GM18951 (cell line): ENCODE data around the gene ACER3.
"Not testable (repeated sequence)": the region's sequence is repeated elsewhere in the genome, so short reads cannot be mapped to it uniquely, and the experiment has no call there.

Source experiments
- POLR2A ChIP-seq: IDR thresholded peaks from 4 replicates; pipeline ENCODE4 v1.6.1; 2011; ENCODE audit warnings: mild to moderate bottlenecking; ENCODE audit not compliant: insufficient read length, insufficient read depth; ENCODE audit errors: extremely low read depth
- in situ Hi-C: fragments of 300-500 bp; cut with MboI; formaldehyde crosslinking; loops from one replicate; pipeline ENCODE4 v1.12.0; 2022; ENCODE audit warnings: low sequenced_read_pairs, mixed read lengths, inconsistent platforms; ENCODE audit not compliant: unreplicated experiment

The ACER3 gene

DNA sequence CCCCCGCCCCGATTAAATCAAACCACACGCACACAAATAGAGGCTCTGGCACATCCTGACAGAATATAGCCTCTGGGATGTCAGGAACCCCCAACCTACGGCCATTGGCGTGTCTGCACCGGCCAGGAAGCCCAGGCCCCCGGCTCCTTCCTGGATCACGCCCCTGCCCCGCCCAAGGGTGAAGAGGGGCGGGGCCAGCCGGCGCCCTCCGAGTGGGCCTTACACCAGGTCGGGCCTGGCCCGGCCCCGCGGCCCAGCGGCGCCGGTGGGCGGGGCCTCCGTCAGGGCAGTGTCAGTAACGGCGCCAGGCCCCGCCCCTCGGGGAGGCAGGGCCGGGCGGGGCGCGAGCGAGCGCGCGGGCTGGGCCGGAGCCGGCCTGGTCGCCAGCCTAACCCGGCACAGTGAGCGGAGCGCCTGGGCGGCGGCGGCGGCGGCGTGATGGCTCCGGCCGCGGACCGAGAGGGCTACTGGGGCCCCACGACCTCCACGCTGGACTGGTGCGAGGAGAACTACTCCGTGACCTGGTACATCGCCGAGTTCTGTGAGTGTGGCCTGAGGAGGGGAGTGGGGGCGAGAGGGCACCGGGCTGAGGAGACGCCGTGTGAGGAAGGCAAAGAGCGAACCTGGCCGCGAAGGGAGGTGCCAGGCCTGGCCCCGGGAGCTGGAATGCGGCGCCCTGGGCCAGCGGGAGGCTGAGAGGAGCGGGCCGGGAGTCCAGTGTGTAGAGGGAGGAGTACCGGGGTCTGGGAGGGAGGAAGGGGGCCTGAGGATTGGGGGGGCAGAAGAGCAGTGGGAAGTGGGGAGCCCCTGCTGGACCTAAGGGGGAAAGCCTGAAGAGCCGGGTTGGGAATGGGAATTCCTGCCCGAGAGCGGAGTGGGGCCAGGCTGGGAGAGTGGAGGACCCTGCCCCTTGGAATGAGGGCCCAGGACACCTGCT lies at the start of gene ACER3:
Gene ACER3, plus strand, starts transcription at position 380 of the 937 bp plus-strand sequence. Its CDS starts 59 bp downstream, at position 439.
- peak; percentile 88 for TF ChIP-seq POLR2A
- in situ Hi-C loops: no loop called here

DNA sequence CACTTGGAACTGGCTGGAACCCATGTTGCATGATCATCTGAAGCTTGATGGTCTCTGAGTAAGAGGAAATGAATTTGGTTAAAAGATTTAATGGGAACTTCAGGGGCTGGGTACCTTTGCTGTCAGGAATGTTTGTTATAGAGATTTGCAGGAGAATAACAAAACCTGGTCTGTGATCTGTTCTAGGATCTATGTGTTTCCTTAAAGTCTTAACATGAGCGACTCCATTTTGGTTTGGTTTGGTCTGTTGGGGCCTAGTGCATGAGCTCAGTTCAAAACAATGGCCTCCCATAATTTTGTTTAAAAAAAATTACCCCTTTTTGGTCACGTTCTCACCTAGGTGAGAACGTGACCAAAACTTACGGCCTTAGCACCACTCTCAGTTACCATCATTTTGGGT lies 49.5 kb upstream of the ACER3 start:
- in situ Hi-C loops: no loop called here
- no peak for TF ChIP-seq POLR2A

DNA sequence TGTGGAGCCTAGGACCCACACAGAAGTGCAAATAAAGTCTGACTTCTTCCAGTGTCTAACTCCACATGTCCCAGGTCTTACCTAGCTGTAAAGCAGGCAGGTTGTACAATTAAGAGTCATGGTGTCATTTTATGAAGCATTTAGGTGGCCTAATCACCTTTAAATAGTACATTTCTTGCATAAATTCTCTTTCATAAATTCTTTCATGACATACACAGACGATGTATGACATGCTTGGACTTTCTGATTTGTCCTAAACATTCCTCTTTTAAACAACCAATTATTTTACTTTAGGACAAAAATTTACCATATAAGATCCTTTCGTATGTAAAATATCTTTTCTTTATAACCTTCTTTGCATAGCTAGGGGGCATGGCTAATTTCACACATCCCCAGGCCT lies 46.3 kb upstream of the ACER3 start:
- no peak for TF ChIP-seq POLR2A
- in situ Hi-C loops: no loop called here

DNA sequence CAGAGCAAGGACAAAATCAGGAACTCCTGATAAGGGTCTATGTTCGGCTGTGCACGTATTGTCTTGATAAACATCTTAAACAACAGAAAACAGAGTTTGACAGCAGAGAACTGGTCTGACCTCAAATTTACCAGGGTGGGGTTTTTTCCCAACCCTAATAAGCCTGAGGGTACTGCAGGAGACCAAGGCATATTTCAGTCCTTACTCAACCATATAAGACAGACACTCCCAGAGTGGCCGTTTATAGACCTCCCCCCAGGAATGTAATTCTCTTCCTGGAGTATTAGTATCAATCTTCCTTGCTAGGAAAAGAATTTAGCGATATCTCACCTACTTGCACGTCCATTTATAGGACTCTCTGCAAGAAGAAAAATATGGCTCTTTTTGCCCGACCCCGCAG lies 45.0 kb upstream of the ACER3 start:
- in situ Hi-C loops: not testable (repeated sequence)

GRCh38 chr11:76820184-76820566 lies 40.5 kb upstream of the ACER3 start:
- in situ Hi-C loops: no loop called here
- TF ChIP-seq POLR2A: no peak

DNA sequence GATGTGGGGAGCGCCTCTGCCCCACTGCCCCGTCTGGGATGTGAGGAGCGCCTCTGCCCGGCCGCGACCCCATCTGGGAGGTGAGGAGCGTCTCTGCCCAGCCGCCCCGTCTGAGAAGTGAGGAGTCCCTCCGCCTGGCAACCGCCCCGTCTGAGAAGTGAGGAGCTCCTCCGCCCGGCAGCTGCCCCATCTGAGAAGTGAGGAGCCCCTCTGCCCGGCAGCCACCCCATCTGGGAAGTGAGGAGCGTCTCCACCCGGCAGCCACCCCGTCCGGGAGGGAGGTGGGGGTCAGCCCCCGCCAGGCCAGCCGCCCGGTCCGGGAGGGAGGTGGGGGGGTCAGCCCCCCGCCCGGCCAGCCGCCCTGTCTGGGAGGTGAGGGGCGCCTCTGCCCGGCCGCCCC lies 39.3 kb upstream of the ACER3 start:
- in situ Hi-C loops: not testable (repeated sequence)

DNA sequence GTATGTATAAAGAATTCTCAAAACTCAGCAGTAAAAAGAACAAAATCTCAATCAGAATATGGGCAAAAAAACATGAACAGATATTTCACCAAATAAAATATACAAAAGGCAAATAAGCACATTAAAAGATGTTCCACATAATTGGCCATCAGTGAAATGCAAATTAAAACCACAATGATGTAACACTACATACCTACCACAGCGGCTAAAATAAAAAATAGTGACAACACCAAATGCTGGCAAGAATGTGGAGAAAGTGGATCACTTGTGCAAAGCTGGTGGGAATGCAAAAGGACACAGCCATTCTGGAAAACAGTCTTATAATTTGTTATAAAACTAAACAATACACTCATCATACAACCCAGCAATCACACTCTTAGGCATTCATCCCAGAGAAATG lies 38.3 kb upstream of the ACER3 start:
- in situ Hi-C loops: no loop called here
- no peak for TF ChIP-seq POLR2A

- in situ Hi-C loops: no loop called here
- TF ChIP-seq POLR2A: no peak
These were observed 37.2 kb upstream of the ACER3 start for GRCh38 chr11:76823481-76824028.

GRCh38 chr11:76824083-76824939 lies 36.4 kb upstream of the ACER3 start:
- in situ Hi-C loops: no loop called here
- no peak for TF ChIP-seq POLR2A

GRCh38 chr11:76824980-76825725 lies 35.6 kb upstream of the ACER3 start:
- in situ Hi-C loops: no loop called here
- no peak for TF ChIP-seq POLR2A

DNA sequence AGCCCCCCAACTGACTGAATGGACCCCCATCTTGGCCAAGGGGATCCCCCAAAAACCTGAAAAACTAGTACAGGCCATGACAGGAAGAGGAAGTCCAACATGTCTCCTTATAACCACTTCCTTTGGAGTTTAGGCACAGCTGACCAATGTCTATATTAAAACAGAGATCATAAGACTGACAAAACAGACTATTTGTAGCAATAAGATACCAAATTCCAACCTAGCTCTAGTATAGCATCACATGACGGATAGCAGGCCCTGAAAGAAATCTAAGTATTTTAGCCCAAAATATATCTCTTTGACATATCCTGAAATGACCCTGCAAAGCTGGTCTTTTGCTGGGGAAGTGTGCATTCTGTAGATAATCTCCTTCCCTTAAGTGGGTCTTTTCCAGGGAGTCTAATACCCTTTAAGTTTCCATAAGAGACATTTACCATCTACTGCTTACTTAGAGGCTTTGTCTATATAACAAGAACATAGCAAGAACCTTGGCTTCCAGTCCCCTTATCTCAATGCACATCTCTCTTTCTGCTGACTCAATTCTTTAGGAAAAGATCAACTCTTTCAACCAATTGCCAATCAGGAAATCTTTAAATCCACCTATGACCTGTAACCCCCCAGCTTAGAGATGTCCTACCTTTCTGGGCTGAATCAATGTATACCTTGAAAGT lies 34.9 kb upstream of the ACER3 start:
- in situ Hi-C loops: no loop called here
- no peak for TF ChIP-seq POLR2A

DNA sequence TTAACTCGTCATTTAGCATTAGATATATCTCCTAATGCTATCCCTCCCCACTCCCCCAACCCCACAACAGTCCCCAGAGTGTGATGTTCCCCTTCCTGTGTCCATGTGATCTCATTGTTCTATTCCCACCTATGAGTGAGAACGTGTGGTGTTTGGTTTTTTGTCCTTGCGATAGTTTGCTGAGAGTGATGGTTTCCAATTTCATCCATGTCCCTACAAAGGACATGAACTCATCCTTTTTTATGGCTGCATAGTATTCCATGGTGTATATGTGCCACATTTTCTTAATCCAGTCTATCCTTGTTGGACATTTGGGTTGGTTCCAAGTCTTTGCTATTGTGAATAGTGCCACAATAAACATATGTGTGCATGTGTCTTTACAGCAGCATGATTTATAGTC lies 34.2 kb upstream of the ACER3 start:
- in situ Hi-C loops: not testable (repeated sequence)

DNA sequence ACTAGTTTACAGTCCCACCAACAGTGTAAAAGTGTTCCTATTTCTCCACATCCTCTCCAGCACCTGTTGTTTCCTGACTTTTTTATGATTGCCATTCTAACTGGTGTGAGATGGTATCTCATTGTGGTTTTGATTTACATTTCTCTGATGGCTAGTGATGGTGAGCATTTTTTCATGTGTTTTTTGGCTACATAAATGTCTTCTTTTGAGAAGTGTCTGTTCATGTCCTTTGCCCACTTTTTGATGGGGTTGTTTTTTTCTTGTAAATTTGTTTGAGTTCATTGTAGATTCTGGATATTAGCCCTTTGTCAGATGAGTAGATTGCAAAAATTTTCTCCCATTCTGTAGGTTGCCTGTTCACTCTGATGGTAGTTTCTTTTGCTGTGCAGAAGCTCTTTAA lies 33.7 kb upstream of the ACER3 start:
- in situ Hi-C loops: not testable (repeated sequence)
